Right atrium auricular region (tissue), 2 donors: ENCODE measurements around the gene ELK1. TPM values are rescaled to one million over a fixed set of nuclear protein-coding genes. Genes with fewer than 3 reads are reported as not detected.

Source experiments
- DNase-seq: peaks from one replicate; pipeline ENCODE4 v3.0.0-alpha.2; 2019; ENCODE audit warnings: low spot score
- H3K27ac ChIP-seq, 2 donors: fragments of 200-600 bp; sonication (generic); 1 replicate in 1 of 2; 2 replicates in 1 of 2; pipeline ENCODE4 v1.5.1; 2016 to 2019
- H3K27me3 ChIP-seq, 2 donors: fragments of 200-600 bp; sonication (generic); one replicate each; pipeline versions ENCODE4 v1.5.1 to v1.6.0; 2017 to 2019
- H3K36me3 ChIP-seq: fragments of 200-600 bp; sonication (generic); one replicate; pipeline ENCODE4 v1.5.1; 2016
- H3K4me1 ChIP-seq, 2 donors: fragments of 200-600 bp; sonication (generic); one replicate each; pipeline versions ENCODE4 v1.5.1 to v1.6.0; 2017 to 2019
- H3K4me3 ChIP-seq, 2 donors: fragments of 200-600 bp; sonication (generic); 1 replicate in 1 of 2; 2 replicates in 1 of 2; pipeline ENCODE4 v1.5.1; 2017 to 2019; ENCODE audit warnings: mild to moderate bottlenecking in 1 of 2, moderate library complexity in 1 of 2
- H3K9me3 ChIP-seq, 2 donors: fragments of 200-600 bp; sonication (generic); one replicate each; pipeline ENCODE4 v1.5.1; 2019
- total RNA-seq, 2 donors: library from RNA; depleted of rRNA; stranded (reverse); fragments of >200 nt; gene quantifications; one replicate each; pipeline ENCODE4 v1.1.0, GENCODE V29; 2016
- TF ChIP-seq, protein P1 (sequence below), 2 donors: fragments of 200-600 bp; sonication (generic); IDR thresholded peaks; one replicate each; pipeline ENCODE4 v1.5.1; 2019; ENCODE audit warnings: antibody characterized with exemption in 2 of 2

Gene ELK1
- total RNA-seq, 2 donors from 2014 or later: 21.9 to 28.9 TPM

DNA sequence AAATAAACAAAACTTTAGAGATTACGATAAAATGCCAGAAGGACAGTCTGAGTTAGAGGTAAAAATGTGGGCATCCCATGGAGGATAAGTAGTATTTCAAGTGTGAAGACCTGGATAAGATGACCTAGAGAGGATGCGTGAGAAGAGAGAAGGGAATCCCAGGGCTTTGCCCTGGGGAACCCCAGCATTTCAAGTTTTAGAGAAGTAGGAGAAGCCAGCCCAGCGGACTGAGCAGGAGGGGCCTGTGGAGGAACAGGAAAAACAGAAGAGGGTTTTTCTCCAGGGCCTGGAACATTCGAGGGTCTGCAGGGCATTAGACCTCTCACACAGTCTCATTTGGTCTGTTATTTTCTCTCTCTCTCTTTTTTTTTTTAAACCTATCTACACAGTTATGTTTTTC, 17.7 kb downstream of the ELK1 start:
- no peak for DNase-seq
- Histone ChIP-seq H3K36me3 (peaks cover 12% of the 10 kb centered on the region), H3K27ac (no peak overlapping the region), H3K9me3 (no peaks in the 10 kb centered on the region), H3K4me3 (no peak overlapping the region), H3K4me1 (no peaks in the 10 kb centered on the region), H3K27me3 (no peaks in the 10 kb centered on the region)
- TF ChIP-seq, protein P1, sequence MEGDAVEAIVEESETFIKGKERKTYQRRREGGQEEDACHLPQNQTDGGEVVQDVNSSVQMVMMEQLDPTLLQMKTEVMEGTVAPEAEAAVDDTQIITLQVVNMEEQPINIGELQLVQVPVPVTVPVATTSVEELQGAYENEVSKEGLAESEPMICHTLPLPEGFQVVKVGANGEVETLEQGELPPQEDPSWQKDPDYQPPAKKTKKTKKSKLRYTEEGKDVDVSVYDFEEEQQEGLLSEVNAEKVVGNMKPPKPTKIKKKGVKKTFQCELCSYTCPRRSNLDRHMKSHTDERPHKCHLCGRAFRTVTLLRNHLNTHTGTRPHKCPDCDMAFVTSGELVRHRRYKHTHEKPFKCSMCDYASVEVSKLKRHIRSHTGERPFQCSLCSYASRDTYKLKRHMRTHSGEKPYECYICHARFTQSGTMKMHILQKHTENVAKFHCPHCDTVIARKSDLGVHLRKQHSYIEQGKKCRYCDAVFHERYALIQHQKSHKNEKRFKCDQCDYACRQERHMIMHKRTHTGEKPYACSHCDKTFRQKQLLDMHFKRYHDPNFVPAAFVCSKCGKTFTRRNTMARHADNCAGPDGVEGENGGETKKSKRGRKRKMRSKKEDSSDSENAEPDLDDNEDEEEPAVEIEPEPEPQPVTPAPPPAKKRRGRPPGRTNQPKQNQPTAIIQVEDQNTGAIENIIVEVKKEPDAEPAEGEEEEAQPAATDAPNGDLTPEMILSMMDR (IDR thresholded peaks at IDR 0.05): no peak

- Histone ChIP-seq H3K4me1 (no peaks in the 10 kb centered on the region), H3K9me3 (no peaks in the 10 kb centered on the region), H3K27ac (no peak overlapping the region), H3K4me3 (no peak overlapping the region), H3K27me3 (no peaks in the 10 kb centered on the region), H3K36me3 (peaks cover 12% of the 10 kb centered on the region)
- TF ChIP-seq, protein P1 (IDR thresholded peaks at IDR 0.05): no peak
- DNase-seq: no peak
These were observed 18.7 kb downstream of the ELK1 start for GRCh38 chrX:47631676-47632075.

DNA sequence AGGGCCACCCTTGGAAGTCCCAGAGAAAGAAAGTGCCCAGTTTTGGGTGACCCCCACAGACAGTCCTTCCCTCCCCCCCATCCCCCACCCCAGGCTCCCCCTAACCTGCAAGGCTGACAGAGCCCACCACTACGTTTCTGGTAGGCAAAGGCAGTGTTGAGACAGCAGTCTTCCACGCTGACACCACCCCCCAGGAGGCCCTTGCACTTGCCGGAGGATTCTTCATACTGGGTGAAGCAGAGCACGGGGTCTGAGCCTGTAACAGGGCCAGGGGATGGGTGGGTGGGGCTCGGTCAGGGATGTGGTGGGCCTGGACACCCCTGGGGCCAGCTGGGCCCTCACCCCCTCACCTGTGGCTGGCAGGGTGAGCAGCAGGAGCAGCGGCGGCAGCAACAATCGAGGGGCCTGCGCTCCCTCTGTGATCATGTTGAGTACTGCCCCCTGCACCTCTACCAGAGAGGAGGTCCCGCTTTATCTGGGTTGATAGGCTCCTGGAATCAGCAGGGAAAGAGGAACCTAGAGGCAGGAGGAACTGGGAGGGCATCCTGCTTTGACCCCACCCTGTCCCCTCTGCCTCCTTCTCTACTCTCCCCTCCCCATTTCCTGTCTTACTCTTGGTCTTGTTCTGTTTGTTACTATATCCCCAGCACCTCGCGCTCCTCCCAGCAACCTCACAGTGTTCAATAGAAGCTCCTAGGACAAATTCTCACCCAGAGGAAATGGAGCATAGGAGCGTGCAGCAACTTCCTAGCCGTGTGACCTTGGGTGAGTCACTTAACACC, 20.8 kb downstream of the ELK1 start, which contains the start of gene CFP:
Gene CFP, minus strand, starts transcription at position 512 of the 782 bp plus-strand sequence. Its CDS starts 86 bp downstream, at position 426.
- H3K36me3 ChIP-seq: no peaks in the 10 kb centered on the region
- H3K27ac ChIP-seq: no peak within 1 kb of the TSS
- TF ChIP-seq, protein P1 (IDR thresholded peaks at IDR 0.05): no peak
- H3K4me3 ChIP-seq: no peak within 1 kb of the TSS
- H3K9me3 ChIP-seq: no peaks in the 10 kb centered on the region
- no peaks in the 10 kb centered on the region for H3K27me3 ChIP-seq
- no peaks in the 10 kb centered on the region for H3K4me1 ChIP-seq
- no peak for DNase-seq

GRCh38 chrX:47628982-47629381, 21.4 kb downstream of the ELK1 start:
- no peaks in the 10 kb centered on the region for H3K36me3 ChIP-seq
- H3K27ac ChIP-seq: no peak overlapping the region
- no peaks in the 10 kb centered on the region for H3K4me1 ChIP-seq
- TF ChIP-seq, protein P1 (IDR thresholded peaks at IDR 0.05): no peak
- H3K27me3 ChIP-seq: no peaks in the 10 kb centered on the region
- DNase-seq: no peak
- no peaks in the 10 kb centered on the region for H3K9me3 ChIP-seq
- no peak overlapping the region for H3K4me3 ChIP-seq

- no peak overlapping the region for H3K27ac ChIP-seq
- H3K4me3 ChIP-seq: no peak overlapping the region
- H3K4me1 ChIP-seq: no peaks in the 10 kb centered on the region
- no peaks in the 10 kb centered on the region for H3K9me3 ChIP-seq
- H3K36me3 ChIP-seq: no peaks in the 10 kb centered on the region
- H3K27me3 ChIP-seq: no peaks in the 10 kb centered on the region
- no peak for DNase-seq
- TF ChIP-seq, protein P1 (IDR thresholded peaks at IDR 0.05): no peak
These were observed 25.0 kb downstream of the ELK1 start for GRCh38 chrX:47625365-47625764.
